ENCODE results near the gene ECHS1. TPM values are rescaled to one million over a fixed set of nuclear protein-coding genes. Genes with fewer than 3 reads are reported as not detected.

Gene ECHS1
- total and polyA plus RNA-seq, 2 of the 8 experiments (the other 6 are each of a cell fraction or from before 2014, with no cell fraction given) = 41.7 to 101 TPM

DNA sequence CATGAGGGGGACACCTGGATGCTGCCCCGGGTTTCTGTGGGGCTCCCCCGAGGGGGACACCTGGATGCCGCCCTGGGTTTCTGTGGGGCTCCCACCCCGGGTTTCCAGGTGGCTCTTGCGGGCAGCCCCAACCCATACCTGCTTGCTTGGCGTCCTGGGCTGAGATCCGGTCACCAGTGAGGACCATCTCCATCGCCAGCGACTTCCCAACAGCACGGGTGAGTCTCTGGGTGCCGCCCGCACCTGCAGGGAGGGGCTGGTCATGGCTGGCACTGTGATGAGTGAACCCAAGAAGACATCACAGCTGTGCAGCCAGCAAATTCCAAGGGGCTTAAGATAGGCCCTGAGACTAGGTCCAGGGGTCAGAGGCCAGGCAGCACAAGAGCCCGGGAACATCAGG lies 6.4 kb downstream of the ECHS1 start:
- no peak overlapping the region for H3K27ac ChIP-seq (ENCODE audit: low read depth, low read length)
- H4K5ac ChIP-seq (ENCODE audit: insufficient read length, low read depth, low read length) = no peak overlapping the region
- H4K20me1 ChIP-seq (replicated peaks in 1 of 2; ENCODE audit: control insufficient read depth in 1 of 2, insufficient read depth in 2 of 2, low read length in 2 of 2) = peaks cover 3 to 12% of the 10 kb centered on the region in 2 experiments
- H2BK5ac ChIP-seq (ENCODE audit: low read depth, low read length) = no peak overlapping the region
- no peak overlapping the region for H3K18ac ChIP-seq (ENCODE audit: extremely low read depth, low read length)
- no peak overlapping the region for H2AFZ ChIP-seq (ENCODE audit: low read length)
- FAIRE-seq (no peak), DNase-seq (ENCODE audit: low read depth in 1 of 2, low spot score in 2 of 2) (no peak)
- H3K23ac ChIP-seq (ENCODE audit: insufficient read length) = no peak overlapping the region
- no peak overlapping the region for H4K8ac ChIP-seq (ENCODE audit: extremely low read depth, insufficient read depth, low read length)
- POLR2A ChIA-PET (ENCODE audit: partially characterized antibody) = interaction anchor here (1.1 kb wide), 1 partner anchor 34 kb away, joined by 3 read pairs; no protein-coding TSS in a partner anchor
- H4K91ac ChIP-seq (replicated peaks; ENCODE audit: insufficient read length, low read length) = no peak overlapping the region
- peaks cover 3% of the 10 kb centered on the region for H3K79me1 ChIP-seq (ENCODE audit: low read depth, low read length)
- 93% methylated on average over 13 of the region's 13 CpGs; no CpG with 5 or more reads in 1 of the 2 experiments for WGBS, 2 experiments (ENCODE audit: extremely low coverage in 1 of 2, insufficient coverage in 1 of 2, insufficient read length in 1 of 2, insufficient replicate concordance in 2 of 2, low coverage in 1 of 2, low lambda C conversion rate in 2 of 2, missing lambda C conversion rate in 1 of 2)
- H3K79me2 ChIP-seq (ENCODE audit: control insufficient read depth in 1 of 2, insufficient read depth in 2 of 2, low read length in 2 of 2) = no peaks in the 10 kb centered on the region
- H3K4ac ChIP-seq (replicated peaks; ENCODE audit: insufficient read length, low read depth, low read length) = no peak overlapping the region
- H2BK15ac ChIP-seq (ENCODE audit: low read length) = no peak overlapping the region
- H3K23me2 ChIP-seq (ENCODE audit: low read depth, low read length) = no peaks in the 10 kb centered on the region
- no peak overlapping the region for H3K9ac ChIP-seq (replicated peaks in 1 of 4; ENCODE audit: extremely low read depth in 1 of 4, low read depth in 3 of 4, low read length in 3 of 4)
- H2BK120ac ChIP-seq (replicated peaks; ENCODE audit: low read depth, low read length) = no peak overlapping the region
- H3K36me3 ChIP-seq (ENCODE audit: control insufficient read depth in 2 of 4, insufficient read depth in 4 of 4, low read length in 3 of 4) = peaks cover 25 to 62% (median 53%) of the 10 kb centered on the region in 4 experiments
- H3K4me2 ChIP-seq (ENCODE audit: insufficient read depth in 1 of 2, low read depth in 2 of 2, low read length in 2 of 2) = no peak overlapping the region
- CTCF ChIA-PET (ENCODE audit: partially characterized antibody) = no interaction called here
- H2BK12ac ChIP-seq (ENCODE audit: low read depth, low read length) = no peak overlapping the region
- no peaks in the 10 kb centered on the region for H3K4me1 ChIP-seq (replicated peaks in 1 of 4; ENCODE audit: control insufficient read depth in 3 of 4, insufficient read depth in 4 of 4, low read length in 3 of 4)
- no peaks in the 10 kb centered on the region; a peak in 1 of 7 replicates for H3K27me3 ChIP-seq (replicated peaks in 1 of 4; ENCODE audit: control insufficient read depth in 3 of 4, extremely low read depth in 1 of 4, insufficient read depth in 3 of 4, low read length in 3 of 4)
- H3K4me3 ChIP-seq (ENCODE audit: extremely low read depth in 1 of 4, insufficient read depth in 2 of 4, low read depth in 3 of 4, low read length in 4 of 4) = no peak overlapping the region
- H2AK5ac ChIP-seq (ENCODE audit: low read depth, low read length) = no peak overlapping the region
- H2BK20ac ChIP-seq (ENCODE audit: low read length) = no peak overlapping the region
- H3K56ac ChIP-seq (replicated peaks; ENCODE audit: insufficient read length, low read depth, low read length) = no peak overlapping the region
- H3K9me3 ChIP-seq (ENCODE audit: insufficient read depth in 2 of 2, low read depth in 1 of 2, low read length in 1 of 2) = no peaks in the 10 kb centered on the region
- no peak overlapping the region for H3K14ac ChIP-seq (ENCODE audit: insufficient read length)
- TF ChIP-seq NANOG (IDR thresholded peaks at IDR 0.05; ENCODE audit: insufficient read depth, low read depth, low read length, poor library complexity, severe bottlenecking) (no peak), SIX5 (IDR thresholded peaks at IDR 0.05; ENCODE audit: low read depth, low read length) (no peak), CREB1 (IDR thresholded peaks at IDR 0.05) (no peak), JUN (IDR thresholded peaks at IDR 0.05; ENCODE audit: low read depth, low read length) (no peak), SP2 (IDR thresholded peaks at IDR 0.05; ENCODE audit: low read length) (no peak), ASH2L (IDR thresholded peaks at IDR 0.05; ENCODE audit: low read length) (no peak), SRF (IDR thresholded peaks at IDR 0.05; ENCODE audit: low read depth, low read length) (no peak), CHD1 (IDR thresholded peaks at IDR 0.05; ENCODE audit: low read depth, low read length) (no peak), BACH1 (IDR thresholded peaks at IDR 0.05; ENCODE audit: low read length) (no peak), RFX5 (IDR thresholded peaks at IDR 0.05; ENCODE audit: borderline replicate concordance, low read depth, low read length) (no peak)
- TF ChIP-seq, protein P1, sequence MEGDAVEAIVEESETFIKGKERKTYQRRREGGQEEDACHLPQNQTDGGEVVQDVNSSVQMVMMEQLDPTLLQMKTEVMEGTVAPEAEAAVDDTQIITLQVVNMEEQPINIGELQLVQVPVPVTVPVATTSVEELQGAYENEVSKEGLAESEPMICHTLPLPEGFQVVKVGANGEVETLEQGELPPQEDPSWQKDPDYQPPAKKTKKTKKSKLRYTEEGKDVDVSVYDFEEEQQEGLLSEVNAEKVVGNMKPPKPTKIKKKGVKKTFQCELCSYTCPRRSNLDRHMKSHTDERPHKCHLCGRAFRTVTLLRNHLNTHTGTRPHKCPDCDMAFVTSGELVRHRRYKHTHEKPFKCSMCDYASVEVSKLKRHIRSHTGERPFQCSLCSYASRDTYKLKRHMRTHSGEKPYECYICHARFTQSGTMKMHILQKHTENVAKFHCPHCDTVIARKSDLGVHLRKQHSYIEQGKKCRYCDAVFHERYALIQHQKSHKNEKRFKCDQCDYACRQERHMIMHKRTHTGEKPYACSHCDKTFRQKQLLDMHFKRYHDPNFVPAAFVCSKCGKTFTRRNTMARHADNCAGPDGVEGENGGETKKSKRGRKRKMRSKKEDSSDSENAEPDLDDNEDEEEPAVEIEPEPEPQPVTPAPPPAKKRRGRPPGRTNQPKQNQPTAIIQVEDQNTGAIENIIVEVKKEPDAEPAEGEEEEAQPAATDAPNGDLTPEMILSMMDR (IDR thresholded peaks at IDR 0.05; ENCODE audit: control extremely low read depth in 1 of 3, insufficient read depth in 1 of 3, low read depth in 1 of 3, low read length in 3 of 3) = no peak
- TF ChIP-seq, protein P2, sequence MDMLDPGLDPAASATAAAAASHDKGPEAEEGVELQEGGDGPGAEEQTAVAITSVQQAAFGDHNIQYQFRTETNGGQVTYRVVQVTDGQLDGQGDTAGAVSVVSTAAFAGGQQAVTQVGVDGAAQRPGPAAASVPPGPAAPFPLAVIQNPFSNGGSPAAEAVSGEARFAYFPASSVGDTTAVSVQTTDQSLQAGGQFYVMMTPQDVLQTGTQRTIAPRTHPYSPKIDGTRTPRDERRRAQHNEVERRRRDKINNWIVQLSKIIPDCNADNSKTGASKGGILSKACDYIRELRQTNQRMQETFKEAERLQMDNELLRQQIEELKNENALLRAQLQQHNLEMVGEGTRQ (IDR thresholded peaks at IDR 0.05; ENCODE audit: low read length) = no peak
